H1 (cell line): ENCODE measurements around the gene DENND1A.

Experiments
- CTCF ChIP-seq, 3 experiments: IDR thresholded peaks; 1 replicate in 2 of 3; 2 replicates in 1 of 3; pipeline versions ENCODE4 v1.5.1 to v1.6.1; 2011; ENCODE audit warnings: low read length in 3 of 3, mild to moderate bottlenecking in 3 of 3, inconsistent platforms in 2 of 3, low read depth in 1 of 3, moderate library complexity in 1 of 3; ENCODE audit not compliant: insufficient read depth in 1 of 3; ENCODE audit errors: control extremely low read depth in 1 of 3
- KDM5A ChIP-seq: fragments of 200-600 bp; IDR thresholded peaks from 2 replicates; pipeline ENCODE4 v1.7.1; 2012; ENCODE audit warnings: mild to moderate bottlenecking, low read length, inconsistent platforms, mixed read lengths
- POLR2A ChIP-seq, 2 experiments: IDR thresholded peaks; 1 replicate in 1 of 2; 2 replicates in 1 of 2; pipeline ENCODE4 v1.6.1; 2011; ENCODE audit warnings: low read depth in 2 of 2, low read length in 2 of 2, mild to moderate bottlenecking in 2 of 2; ENCODE audit errors: control extremely low read depth in 1 of 2
- POLR2AphosphoS5 ChIP-seq: IDR thresholded peaks from 2 replicates; pipeline ENCODE4 v1.6.1; 2011; ENCODE audit warnings: low read depth, low read length
- RFX5 ChIP-seq: IDR thresholded peaks from 2 replicates; pipeline ENCODE4 v1.6.1; 2011; ENCODE audit warnings: low read depth, low read length, improper control_type of control experiment, borderline replicate concordance

GRCh38 chr9:123876750-123877149, 53.2 kb downstream of the DENND1A start:
- TF ChIP-seq CTCF (IDR thresholded peaks at IDR 0.05; ENCODE audit: control extremely low read depth in 1 of 3, insufficient read depth in 1 of 3, low read depth in 1 of 3, low read length in 3 of 3) (no peak), POLR2A (IDR thresholded peaks at IDR 0.05; ENCODE audit: control extremely low read depth in 1 of 2, low read depth in 2 of 2, low read length in 2 of 2) (no peak), RFX5 (no peak), KDM5A (no peak), POLR2AphosphoS5 (no peak)
